PC-9 (cell line): Measurements from ENCODE around the gene SEMA6A. TPM values are rescaled to one million over a fixed set of nuclear protein-coding genes. Genes with fewer than 3 reads are reported as not detected.

ENCODE experiments used
- BruUV-seq: library from RNA; stranded (reverse); fragments of 400-500 nt; replicated peaks from 2 replicates; lab custom pipeline; 2021; lab: Mats Ljungman, UMichigan
- CTCF ChIA-PET: fragments of 300-600 bp; sonication (Branson Sonifier 250); formaldehyde crosslinking; loops from one replicate; lab custom pipeline; 2022; ENCODE audit warnings: antibody characterized with exemption; lab: Charles Lee
- POLR2A ChIA-PET: fragments of 300-600 bp; sonication (Branson Sonifier 250); formaldehyde crosslinking; loops from one replicate; lab custom pipeline; 2022; ENCODE audit warnings: antibody characterized with exemption; ENCODE audit not compliant: unreplicated experiment; lab: Charles Lee
- DNase-seq, 2 experiments: peaks; one replicate each; pipeline versions ENCODE4 v3.0.0 to v3.0.0-alpha.2; 2015 to 2022; ENCODE audit warnings: mixed read lengths in 1 of 2
- H2AFZ ChIP-seq: fragments of 200-600 bp; sonication (generic); 2 replicates; pipeline ENCODE4 v1.8.1; 2017; ENCODE audit warnings: antibody characterized with exemption
- H3F3A ChIP-seq: fragments of 200-600 bp; sonication (generic); 2 replicates; pipeline ENCODE4 v1.8.1; 2017; ENCODE audit warnings: antibody characterized with exemption, mild to moderate bottlenecking, low read depth; ENCODE audit not compliant: insufficient read depth
- H3K27ac ChIP-seq: fragments of 200-600 bp; sonication (generic); 2 replicates; pipeline ENCODE4 v1.6.1; 2016; ENCODE audit warnings: mixed run types
- H3K27me3 ChIP-seq: fragments of 200-600 bp; sonication (generic); 2 replicates; pipeline ENCODE4 v1.6.1; 2016; ENCODE audit warnings: low read depth, mixed run types; ENCODE audit not compliant: insufficient read depth
- H3K36me3 ChIP-seq: fragments of 200-600 bp; sonication (generic); 2 replicates; pipeline ENCODE4 v1.6.1; 2016; ENCODE audit warnings: low read depth, mixed run types
- H3K4me1 ChIP-seq: fragments of 200-600 bp; sonication (generic); replicated peaks from 2 replicates; pipeline ENCODE4 v1.6.1; 2016; ENCODE audit warnings: mixed run types; ENCODE audit not compliant: insufficient read depth
- H3K4me2 ChIP-seq: fragments of 200-600 bp; sonication (generic); 2 replicates; pipeline ENCODE4 v1.6.1; 2017; ENCODE audit warnings: mixed run types
- H3K4me3 ChIP-seq: fragments of 200-600 bp; sonication (generic); 2 replicates; pipeline ENCODE4 v1.6.1; 2016; ENCODE audit warnings: mixed run types
- H3K79me2 ChIP-seq: fragments of 200-600 bp; sonication (generic); 2 replicates; pipeline ENCODE4 v1.6.1; 2017; ENCODE audit warnings: low read depth, mixed run types
- H3K9me2 ChIP-seq: fragments of 200-600 bp; sonication (generic); 2 replicates; pipeline ENCODE4 v1.8.1; 2017; ENCODE audit warnings: mild to moderate bottlenecking; ENCODE audit not compliant: insufficient read depth
- H3K9me3 ChIP-seq: fragments of 200-600 bp; sonication (generic); 2 replicates; pipeline ENCODE4 v1.8.1; 2016; ENCODE audit warnings: low read depth; ENCODE audit not compliant: insufficient read depth
- H4K20me1 ChIP-seq: fragments of 200-600 bp; sonication (generic); 2 replicates; pipeline ENCODE4 v1.8.1; 2017; ENCODE audit not compliant: insufficient read depth
- CTCF ChIP-seq: fragments of 200-600 bp; sonication (generic); conservative IDR thresholded peaks from 2 replicates; pipeline ENCODE4 v1.6.1; 2017; ENCODE audit warnings: mixed run types, antibody characterized with exemption, mild to moderate bottlenecking, moderate library complexity
- EZH2 ChIP-seq: fragments of 200-600 bp; sonication (generic); IDR thresholded peaks from 2 replicates; pipeline ENCODE4 v1.8.0; 2017; ENCODE audit warnings: antibody characterized with exemption, low read depth
- intact Hi-C: fragments of 100-400 bp; cut with micrococcal nuclease; formaldehyde crosslinking; loops from one replicate; pipeline ENCODE4 v1.10.0; 2022; ENCODE audit not compliant: unreplicated experiment
- total RNA-seq: library from RNA; stranded (reverse); gene quantifications from 2 replicates; pipeline ENCODE4 v1.2.3, GENCODE V29; 2021

The SEMA6A gene
- total RNA-seq, 1 experiment from 2014 or later, result not detected

GRCh38 chr5:116564756-116565490 is 9.7 kb downstream of the SEMA6A start:
- POLR2A ChIA-PET, result no interaction called here
- no TSS peak for BruUV-seq
- no peak for DNase-seq
- Histone ChIP-seq H3F3A (no peaks in the 10 kb centered on the region), H3K9me2 (no peaks in the 10 kb centered on the region), H3K4me3 (no peak overlapping the region), H3K36me3 (no peaks in the 10 kb centered on the region), H4K20me1 (no peaks in the 10 kb centered on the region), H3K27me3 (peaks cover 18% of the 10 kb centered on the region), H3K4me2 (no peak overlapping the region), H3K4me1 (no peaks in the 10 kb centered on the region), H3K79me2 (no peaks in the 10 kb centered on the region), H3K9me3 (no peaks in the 10 kb centered on the region), H3K27ac (no peak overlapping the region), H2AFZ (no peak overlapping the region)
- TF ChIP-seq EZH2, result no peak
- no peak for TF ChIP-seq CTCF
- intact Hi-C loops, result no loop called here
- CTCF ChIA-PET, result no interaction called here

- Histone ChIP-seq H3K79me2 (no peaks in the 10 kb centered on the region), H3K9me2 (no peaks in the 10 kb centered on the region), H3K36me3 (no peaks in the 10 kb centered on the region), H3F3A (no peaks in the 10 kb centered on the region), H4K20me1 (no peaks in the 10 kb centered on the region), H3K4me2 (no peak overlapping the region), H3K4me1 (no peaks in the 10 kb centered on the region), H3K27ac (no peak overlapping the region), H3K27me3 (peaks cover 22% of the 10 kb centered on the region), H2AFZ (no peak overlapping the region), H3K9me3 (no peaks in the 10 kb centered on the region), H3K4me3 (no peak overlapping the region)
- no TSS peak for BruUV-seq
- DNase-seq, result no peak
- ChIA-PET CTCF (no interaction called here), POLR2A (no interaction called here)
- TF ChIP-seq CTCF (no peak), EZH2 (no peak)
- intact Hi-C loops, result no loop called here
Measured at GRCh38 chr5:116564312-116564711, 10.3 kb downstream of the SEMA6A start.

GRCh38 chr5:116563736-116564308 is 10.8 kb downstream of the SEMA6A start:
- Histone ChIP-seq H3F3A (no peaks in the 10 kb centered on the region), H3K4me1 (no peaks in the 10 kb centered on the region), H3K79me2 (no peaks in the 10 kb centered on the region), H3K27ac (no peak overlapping the region), H4K20me1 (no peaks in the 10 kb centered on the region), H3K36me3 (no peaks in the 10 kb centered on the region), H3K27me3 (peaks cover 22% of the 10 kb centered on the region), H2AFZ (no peak overlapping the region), H3K9me2 (no peaks in the 10 kb centered on the region), H3K4me2 (no peak overlapping the region), H3K9me3 (no peaks in the 10 kb centered on the region), H3K4me3 (no peak overlapping the region)
- DNase-seq, result no peak
- ChIA-PET CTCF (no interaction called here), POLR2A (no interaction called here)
- TF ChIP-seq CTCF (no peak), EZH2 (no peak)
- intact Hi-C loops, result no loop called here
- no TSS peak for BruUV-seq
